Limb (tissue), 2 donors: Measurements from ENCODE around the gene REST.
"Not testable (repeated sequence)": the region's sequence is repeated elsewhere in the genome, so short reads cannot be mapped to it uniquely, and the experiment has no call there.

Experiments used
- DNase-seq, 2 donors: peaks; one replicate each; pipeline ENCODE4 v3.0.0-alpha.2; 2016; ENCODE audit errors: extremely low spot score in 2 of 2

Gene REST

DNA sequence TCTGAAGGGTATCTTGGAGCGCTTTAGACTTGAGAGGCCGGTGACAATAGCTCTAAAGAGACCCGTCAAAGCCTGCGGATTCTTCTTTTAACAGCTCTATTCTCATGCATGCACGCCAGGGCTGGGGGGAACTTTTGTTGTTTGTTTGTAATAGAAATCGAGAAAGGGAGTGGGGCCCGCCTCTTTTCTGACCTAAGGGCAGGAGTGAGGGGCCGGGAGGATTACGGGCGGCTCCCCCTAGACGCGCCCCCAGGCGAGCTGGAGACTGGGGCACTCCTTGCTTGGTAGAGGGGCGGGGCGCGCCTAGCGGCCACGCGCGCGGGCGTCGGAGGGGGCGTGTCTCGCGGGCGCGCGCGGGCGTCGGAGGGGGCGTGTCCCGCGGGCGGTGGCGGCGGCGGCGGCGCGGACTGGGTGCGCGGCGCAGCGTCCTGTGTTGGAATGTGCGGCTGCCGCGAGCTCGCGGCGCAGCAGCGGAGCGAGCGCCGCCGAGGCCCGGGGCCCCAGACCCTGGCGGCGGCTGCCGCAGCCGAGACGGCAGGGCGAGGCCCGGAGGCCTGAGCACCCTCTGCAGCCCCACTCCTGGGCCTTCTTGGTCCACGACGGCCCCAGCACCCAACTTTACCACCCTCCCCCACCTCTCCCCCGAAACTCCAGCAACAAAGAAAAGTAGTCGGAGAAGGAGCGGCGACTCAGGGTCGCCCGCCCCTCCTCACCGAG is at the start of gene REST:
Gene REST, plus strand, starts transcription at position 412 of the 717 bp plus-strand sequence. CDS start 2,739 bp downstream, outside the sequence.
- peak; percentile 82 to 93 for DNase-seq

DNA sequence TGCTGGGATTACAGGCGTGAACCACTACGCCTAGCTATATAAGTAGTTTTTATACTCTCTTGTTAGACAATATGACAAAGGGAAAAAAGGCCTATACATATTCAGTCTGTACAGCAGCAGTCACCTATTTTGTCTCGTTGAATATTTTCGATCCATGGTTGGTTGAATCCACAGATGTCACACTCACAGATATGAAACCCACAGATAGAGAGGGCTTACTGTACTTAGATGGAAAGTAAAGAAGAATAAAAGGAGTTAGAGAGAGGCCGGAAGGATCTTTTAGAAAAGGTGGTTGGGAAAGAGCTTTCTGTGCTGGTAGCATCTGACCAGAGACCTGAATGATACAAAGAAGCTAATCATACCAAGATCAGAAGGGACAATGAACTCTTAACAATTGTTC is 47.9 kb upstream of the REST start:
- DNase-seq: no peak

GRCh38 chr4:56860781-56861180 is 46.9 kb upstream of the REST start:
- DNase-seq: no peak

DNA sequence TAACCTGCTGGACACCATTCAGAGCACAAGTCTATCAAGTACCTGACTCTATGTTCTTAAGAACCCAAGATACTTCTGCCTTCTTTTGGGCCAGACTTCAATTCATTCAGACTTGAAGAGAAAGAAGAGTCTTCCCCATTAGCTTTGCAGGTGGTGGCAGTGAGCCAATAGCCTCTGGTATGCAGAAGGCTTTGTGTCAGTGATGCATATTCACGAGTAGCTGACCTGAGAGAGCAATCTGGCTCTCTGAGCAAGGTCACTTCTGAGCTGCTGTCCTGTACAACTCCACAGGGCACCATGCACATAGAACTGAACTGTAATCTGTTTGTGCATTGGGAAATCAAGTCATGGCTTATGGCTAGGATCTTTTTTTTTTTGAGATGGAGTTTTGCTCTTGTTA is 46.3 kb upstream of the REST start:
- DNase-seq: no peak

- no peak for DNase-seq
Observed at GRCh38 chr4:56863441-56864139, 44.1 kb upstream of the REST start.

- peak; percentile 53 to 82 for DNase-seq
Observed at GRCh38 chr4:56870946-56871345, 36.8 kb upstream of the REST start.

- DNase-seq: peak; percentile 64 to 79
Observed at GRCh38 chr4:56871371-56871866, 36.3 kb upstream of the REST start.

DNA sequence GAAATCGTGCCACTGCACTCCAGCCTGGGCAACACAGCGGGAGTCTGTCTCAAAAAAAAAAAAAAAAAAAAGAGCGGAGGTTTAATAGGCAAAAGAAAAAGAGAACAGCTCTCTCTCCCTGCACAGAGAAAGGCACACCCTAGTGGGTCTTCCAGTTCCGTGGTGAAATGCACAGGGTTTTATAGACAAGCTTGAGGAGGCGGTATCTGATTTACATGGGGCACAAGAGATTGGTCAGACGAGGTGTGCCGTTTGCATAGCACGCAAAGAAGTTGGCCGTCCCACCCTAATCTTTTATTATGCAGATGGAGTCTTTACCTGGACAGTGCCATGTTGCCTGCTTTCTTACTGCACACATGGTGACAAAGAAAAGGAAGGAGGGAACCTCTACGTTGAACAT is 33.5 kb upstream of the REST start:
- DNase-seq: no peak

- DNase-seq: no peak
Observed at GRCh38 chr4:56874923-56875322, 32.8 kb upstream of the REST start.

DNA sequence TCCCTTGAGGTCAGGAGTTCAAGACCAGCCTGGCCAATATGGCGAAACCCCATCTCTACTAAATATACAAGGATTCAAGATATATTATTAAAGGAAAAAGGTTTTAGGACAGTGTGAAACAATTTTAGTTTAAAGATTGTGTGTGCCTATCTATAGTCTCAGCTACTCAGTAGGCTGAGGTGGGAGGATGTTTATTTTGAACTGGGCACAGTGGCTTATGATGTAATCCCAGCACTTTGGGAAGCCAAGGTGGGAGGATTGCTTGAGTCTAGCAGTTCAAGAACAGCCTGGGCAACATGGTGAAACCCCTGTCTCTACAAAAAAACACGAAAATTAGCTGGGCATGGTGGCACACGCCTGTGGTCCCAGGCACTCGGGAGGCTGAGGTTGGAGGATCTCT is 31.4 kb upstream of the REST start:
- no peak for DNase-seq

DNA sequence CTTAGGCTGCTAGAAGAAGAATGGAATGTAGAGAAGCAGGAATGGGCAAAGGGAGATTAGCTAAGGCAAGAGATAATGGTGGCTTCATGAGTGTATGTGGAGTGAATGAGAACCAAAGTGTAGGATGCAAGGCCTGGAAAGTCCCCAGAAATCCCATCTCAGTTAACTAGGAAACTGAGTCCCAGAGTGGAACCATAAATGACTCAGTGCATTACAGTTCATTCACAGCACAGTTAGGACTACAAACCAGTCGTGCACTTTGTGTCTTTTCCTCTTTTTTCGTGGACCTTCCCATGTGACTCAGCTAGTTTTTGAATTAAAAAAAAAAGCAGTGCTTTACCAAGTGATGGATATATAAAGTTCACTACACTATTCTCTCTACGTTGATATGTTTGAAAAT is 27.7 kb upstream of the REST start:
- no peak for DNase-seq

DNA sequence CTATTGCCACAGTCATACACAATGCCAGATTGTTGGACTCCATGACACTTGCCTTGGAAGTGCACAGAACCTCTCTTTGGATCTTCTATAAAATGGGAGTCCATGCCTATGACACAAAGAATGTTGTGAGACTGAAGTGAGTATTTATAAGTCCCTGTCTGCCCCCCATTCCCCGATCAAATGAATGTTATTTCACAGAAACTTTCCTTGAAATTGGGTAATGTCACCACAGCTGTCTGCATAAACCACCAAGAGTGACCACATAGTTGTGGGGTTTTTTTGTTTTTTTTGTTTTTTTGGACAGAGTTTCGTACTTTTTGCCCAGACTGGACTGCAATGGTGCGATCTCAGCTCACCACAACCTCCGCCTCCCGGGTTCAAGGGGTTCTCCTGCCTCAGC is 27.1 kb upstream of the REST start:
- no peak for DNase-seq

GRCh38 chr4:56884511-56884910 is 23.2 kb upstream of the REST start:
- DNase-seq: not testable (repeated sequence)

- no peak for DNase-seq
Observed at GRCh38 chr4:56892691-56893090, 15.0 kb upstream of the REST start.

DNA sequence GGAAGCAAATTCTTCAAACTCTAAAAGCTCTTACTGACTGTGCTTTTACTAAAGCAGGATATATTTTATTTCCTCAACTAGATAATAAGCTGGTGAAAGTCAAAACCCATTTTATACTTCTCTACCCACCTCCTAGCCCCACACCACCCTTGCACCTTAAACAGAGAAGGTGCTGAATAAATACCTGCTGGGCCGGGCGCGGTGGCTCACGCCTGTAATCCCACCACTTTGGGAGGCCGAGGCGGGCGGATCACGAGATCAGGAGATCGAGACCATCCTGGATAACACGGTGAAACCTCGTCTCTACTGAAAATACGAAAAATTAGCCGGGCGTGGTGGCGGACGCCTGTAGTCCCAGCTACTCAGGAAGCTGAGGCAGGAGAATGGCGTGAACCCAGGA is 9.9 kb upstream of the REST start:
- not testable (repeated sequence) for DNase-seq

GRCh38 chr4:56900186-56900585 is 7.5 kb upstream of the REST start:
- DNase-seq: not testable (repeated sequence)

- DNase-seq: no peak
Observed at GRCh38 chr4:56902703-56903102, 5.0 kb upstream of the REST start.

DNA sequence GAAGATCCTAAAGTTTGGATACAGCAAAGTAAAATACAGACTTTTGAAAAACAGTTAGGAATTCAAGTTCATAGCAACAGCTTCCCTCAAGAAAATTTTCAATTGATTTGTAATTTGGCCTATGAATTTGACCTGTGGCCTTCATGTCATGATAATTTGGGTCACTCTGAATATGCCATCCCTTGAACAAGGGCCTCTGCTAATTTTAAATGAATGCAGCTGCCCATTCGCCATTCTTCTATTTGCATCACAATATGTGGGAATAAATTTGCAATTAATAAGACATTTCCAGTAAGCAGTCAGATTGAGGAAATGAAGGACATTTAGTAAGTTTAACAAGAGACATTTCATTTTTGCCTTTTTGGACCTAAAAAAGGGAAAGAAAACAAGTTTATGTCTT is 1.9 kb upstream of the REST start:
- no peak for DNase-seq

- peak in 1 of 2 donors; percentile 31 for DNase-seq
Observed at GRCh38 chr4:56906489-56907393, 959 bp upstream of the REST start.

- peak; percentile 69 to 89 for DNase-seq
Observed at GRCh38 chr4:56908206-56909085, 746 bp downstream of the REST start.
